Right cardiac atrium (tissue), 5 donors: ENCODE results near the gene TMEM80. TPM values are rescaled to one million over a fixed set of nuclear protein-coding genes. Genes with fewer than 3 reads are reported as not detected.
A peak's percentile ranks its signal among the peaks of the same experiment; 100 is the strongest.
"Not testable (repeated sequence)": the region's sequence is repeated elsewhere in the genome, so short reads cannot be mapped to it uniquely, and the experiment has no call there.

Source experiments
- ATAC-seq, 2 donors: fragments of 200-7000 bp; cut with Tn5 transposase; one replicate each; pipeline versions ENCODE4 v1.8.0 to v1.9.1; 2020; ENCODE audit warnings: moderate library complexity in 2 of 2, mild to moderate bottlenecking in 1 of 2
- DNase-seq, 3 donors: peaks; one replicate each; pipeline ENCODE4 v3.0.0-alpha.2; 2020
- H3K27ac ChIP-seq: one replicate; pipeline ENCODE4 v1.5.1; 2013; ENCODE audit warnings: mild to moderate bottlenecking, low read length, control low read depth, moderate library complexity
- H3K27me3 ChIP-seq: one replicate; pipeline ENCODE4 v1.6.1; 2013; ENCODE audit not compliant: control insufficient read depth, insufficient read depth
- H3K4me1 ChIP-seq: one replicate; pipeline ENCODE4 v1.6.1; 2013; ENCODE audit warnings: low read length; ENCODE audit not compliant: control insufficient read depth, insufficient read depth
- H3K4me3 ChIP-seq: one replicate; pipeline ENCODE4 v1.5.1; 2013; ENCODE audit warnings: low read length, control low read depth
- H3K9me3 ChIP-seq: one replicate; pipeline ENCODE4 v1.6.1; 2013; ENCODE audit warnings: low read length; ENCODE audit not compliant: control insufficient read depth
- WGBS: extraction: QIAGEN DNeasy Blood & Tissue Kit; methylation state at CpG from one replicate; pipeline ENCODE4 v1.1.7; 2013; 5-methylcytosine and 5-hydroxymethylcytosine counted together
- intact Hi-C, 4 donors: fragments of 100-400 bp; cut with DNase I; formaldehyde crosslinking; loops; one replicate each; pipeline versions ENCODE4 v1.11.0 to v1.14.0; 2022 to 2023
- polyA plus RNA-seq: library from polyadenylated mRNA; stranded (reverse); fragments of 200-250 nt; gene quantifications from one replicate; pipeline ENCODE4 v1.2.3, GENCODE V29; 2013
- total RNA-seq, 4 donors: library from RNA; stranded (reverse); fragmentation: NEBNext Ultra II Directional; extraction: Animal tissue kit (Norgen Biotek cat#: 25700); gene quantifications; one replicate each; pipeline ENCODE4 v1.2.1, GENCODE V29; 2021
- donor health status: healthy with polysubstance abuse.
- donor health status: DM: no; HTN: yes; CAD: no.
- donor health status: DM: no; HTN: no; CAD: no.
- donor health status: DM: no; HTN: yes; CAD: no; lungs with severe emphysema.
- donor health status: DM: yes; HTN: yes; CAD: no.

Gene TMEM80
- total and polyA plus RNA-seq, 5 donors, result 12.6 to 17.6 (median 15.2) TPM

DNA sequence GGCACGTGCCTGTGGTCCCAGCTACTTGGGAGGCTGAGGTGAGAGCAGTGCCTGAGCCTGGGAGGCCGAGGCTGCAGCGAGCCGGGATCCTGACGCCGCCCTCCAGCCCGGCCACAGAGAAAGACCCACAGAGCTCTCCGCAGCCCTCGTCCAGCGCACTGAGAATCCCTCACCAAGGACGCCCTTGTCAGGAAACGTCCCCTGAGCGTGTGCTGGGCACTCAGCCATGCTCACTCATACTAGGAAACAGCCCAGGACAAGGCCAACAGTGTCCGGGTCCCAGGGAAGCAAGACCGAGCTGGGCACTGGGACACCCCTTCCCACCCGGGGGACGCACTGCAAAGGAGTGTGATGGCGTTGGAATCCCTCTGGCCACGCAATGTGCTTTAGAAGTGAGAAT, 15.1 kb upstream of the TMEM80 start:
- Histone ChIP-seq H3K27ac (no peak overlapping the region), H3K27me3 (no peaks in the 10 kb centered on the region), H3K4me3 (no peak overlapping the region), H3K9me3 (no peaks in the 10 kb centered on the region), H3K4me1 (no peaks in the 10 kb centered on the region)
- WGBS, result 69% methylated on average over 19 of the region's 19 CpGs
- ATAC-seq, result peak; percentile 58 to 72
- peak in 1 of 3 donors; percentile 68 for DNase-seq
- intact Hi-C loops, result no loop called here

DNA sequence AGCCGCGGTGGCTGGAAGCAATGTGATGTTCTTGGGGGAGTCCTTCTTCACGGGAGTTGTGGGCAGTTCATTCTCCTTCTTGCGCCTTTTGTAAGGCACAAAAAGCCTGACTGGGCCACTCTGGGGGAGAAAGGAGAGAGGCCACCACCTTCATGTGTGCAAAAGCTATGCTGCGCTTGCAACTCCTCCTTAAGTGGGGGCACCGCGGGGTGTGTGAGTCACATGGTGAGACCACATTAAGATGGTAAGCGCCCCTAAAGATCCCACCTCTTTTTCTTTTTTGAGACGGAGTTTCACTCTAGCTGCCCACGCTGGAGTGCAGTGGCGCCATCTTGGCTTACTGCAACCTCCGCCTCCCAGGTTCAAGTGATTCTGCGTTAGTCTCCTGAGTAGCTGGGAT, 14.6 kb upstream of the TMEM80 start:
- no peaks in the 10 kb centered on the region for H3K27me3 ChIP-seq
- H3K9me3 ChIP-seq, result no peaks in the 10 kb centered on the region
- no peak overlapping the region for H3K4me3 ChIP-seq
- ATAC-seq (no peak), DNase-seq (peak in 1 of 3 donors; percentile 28)
- no peak overlapping the region for H3K27ac ChIP-seq
- no peaks in the 10 kb centered on the region for H3K4me1 ChIP-seq
- WGBS, result 92% methylated on average over 13 of the region's 13 CpGs
- intact Hi-C loops, result no loop called here

DNA sequence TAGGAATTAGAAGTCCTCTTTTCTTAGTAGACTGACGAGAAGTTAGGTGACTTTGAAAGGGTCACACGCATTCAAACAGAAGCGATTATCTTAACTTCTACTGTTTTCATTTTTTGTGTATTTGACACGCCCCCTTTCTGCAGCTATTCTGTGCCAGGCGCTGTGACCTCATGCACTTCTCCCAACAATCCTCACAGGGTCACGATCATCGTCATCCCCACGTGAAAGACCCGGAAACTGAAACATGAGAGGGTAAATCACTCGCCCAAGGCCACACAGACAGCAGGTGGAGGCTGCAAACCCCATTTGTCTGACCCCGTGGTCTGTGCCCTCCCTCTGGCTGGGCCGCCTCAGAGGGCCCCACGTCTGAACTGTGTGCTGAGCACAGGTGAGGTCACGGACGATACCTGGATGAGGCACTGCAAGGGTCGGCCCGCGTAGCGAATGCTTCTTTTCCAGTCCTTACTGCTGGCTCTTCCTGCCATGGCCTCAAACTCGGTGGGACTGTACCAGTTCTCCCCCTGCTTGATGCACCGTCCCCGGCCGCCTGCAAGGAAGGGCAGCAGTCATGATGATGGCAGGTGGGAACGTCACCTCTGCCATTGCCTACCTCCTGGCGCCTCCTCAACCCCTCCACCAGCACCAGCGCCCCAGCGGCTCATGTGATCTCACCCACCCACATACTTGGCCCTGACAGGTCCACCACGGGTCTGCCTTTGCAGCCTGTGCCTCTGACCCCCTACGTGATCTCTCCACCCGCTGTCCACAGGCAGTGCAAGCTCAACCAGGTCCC, 9.0 kb upstream of the TMEM80 start:
- no peak for ATAC-seq
- intact Hi-C loops, result no loop called here
- no peak overlapping the region for H3K4me3 ChIP-seq
- no peaks in the 10 kb centered on the region for H3K4me1 ChIP-seq
- WGBS, result 91% methylated on average over 30 of the region's 30 CpGs
- no peak overlapping the region for H3K27ac ChIP-seq
- no peaks in the 10 kb centered on the region for H3K9me3 ChIP-seq
- DNase-seq, result peak in 1 of 3 donors; percentile 43
- H3K27me3 ChIP-seq, result no peaks in the 10 kb centered on the region

DNA sequence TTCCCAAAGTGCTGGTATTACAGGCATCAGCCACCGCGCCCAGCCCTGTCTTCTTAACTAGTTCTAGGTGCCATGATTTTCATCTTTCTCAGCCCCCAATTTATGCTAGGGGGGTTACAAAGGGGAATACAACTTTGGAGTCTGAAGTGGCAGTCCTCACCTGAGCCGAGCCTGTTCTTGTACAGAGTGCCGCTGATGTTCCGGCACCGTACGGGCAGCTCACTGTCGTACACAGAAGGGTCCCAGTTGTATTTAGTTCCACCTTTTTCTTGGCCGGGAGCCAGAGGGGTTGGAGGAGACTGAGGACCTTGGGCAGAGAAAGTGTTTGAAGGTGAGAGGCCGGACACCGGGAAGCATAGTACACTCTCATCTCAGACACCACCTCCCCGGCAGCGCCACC, 7.9 kb upstream of the TMEM80 start:
- DNase-seq, result peak in 1 of 3 donors; percentile 37
- Histone ChIP-seq H3K27ac (no peak overlapping the region), H3K4me1 (no peaks in the 10 kb centered on the region), H3K27me3 (no peaks in the 10 kb centered on the region), H3K4me3 (no peak overlapping the region), H3K9me3 (no peaks in the 10 kb centered on the region)
- no peak for ATAC-seq
- intact Hi-C loops, result no loop called here
- 90% methylated on average over 13 of the region's 13 CpGs for WGBS

DNA sequence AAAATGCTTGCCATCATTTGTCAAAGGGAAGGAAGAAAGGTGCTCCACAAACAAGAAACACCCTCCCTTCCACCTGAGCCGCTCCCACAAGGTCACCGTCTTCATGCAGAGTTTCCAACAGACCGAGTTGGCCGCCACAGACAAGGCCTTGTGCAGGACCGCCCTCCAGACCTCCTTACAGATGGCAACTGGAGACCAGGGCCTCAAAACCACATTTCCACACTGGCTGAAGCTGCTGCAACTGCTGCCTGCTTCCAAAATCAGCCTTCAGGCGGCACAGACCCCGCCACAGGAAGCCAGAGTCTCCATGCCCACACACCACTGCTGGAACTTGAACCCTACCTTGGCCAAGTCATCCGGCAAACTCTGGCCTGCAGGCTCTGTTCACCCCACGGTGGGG, 6.9 kb upstream of the TMEM80 start:
- no peak overlapping the region for H3K4me3 ChIP-seq
- no peaks in the 10 kb centered on the region for H3K9me3 ChIP-seq
- H3K27ac ChIP-seq, result no peak overlapping the region
- no peaks in the 10 kb centered on the region for H3K4me1 ChIP-seq
- DNase-seq (no peak), ATAC-seq (no peak)
- intact Hi-C loops, result no loop called here
- WGBS, result 82% methylated on average over 9 of the region's 9 CpGs
- H3K27me3 ChIP-seq, result no peaks in the 10 kb centered on the region

DNA sequence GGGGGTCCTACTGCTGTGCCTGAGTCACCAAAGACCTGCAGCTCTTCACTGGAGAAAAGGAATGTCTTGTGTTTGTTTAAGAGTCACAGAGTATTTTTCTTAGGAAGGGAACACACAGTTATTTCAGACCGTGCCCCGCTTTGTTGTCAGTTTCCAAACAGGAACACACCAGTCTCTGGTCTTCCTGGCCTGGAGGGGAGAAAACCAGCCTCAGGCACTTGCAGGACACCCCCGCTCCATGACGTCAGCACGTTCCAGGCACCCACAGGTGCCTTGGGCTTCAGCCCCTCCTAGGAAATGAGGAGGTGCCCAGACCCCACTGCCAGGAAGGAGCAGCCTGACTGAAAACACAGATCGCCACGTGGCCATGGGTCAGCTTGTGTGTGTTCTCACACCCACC, 6.0 kb upstream of the TMEM80 start:
- H3K4me1 ChIP-seq, result peaks cover 6% of the 10 kb centered on the region
- no peak overlapping the region for H3K4me3 ChIP-seq
- no peaks in the 10 kb centered on the region for H3K27me3 ChIP-seq
- intact Hi-C loops, result no loop called here
- 84% methylated on average over 7 of the region's 7 CpGs for WGBS
- peak in 2 of 3 donors; percentile 40 to 66 for DNase-seq
- peak in 1 of 2 donors; percentile 34 for ATAC-seq
- H3K9me3 ChIP-seq, result no peaks in the 10 kb centered on the region
- H3K27ac ChIP-seq, result no peak overlapping the region

DNA sequence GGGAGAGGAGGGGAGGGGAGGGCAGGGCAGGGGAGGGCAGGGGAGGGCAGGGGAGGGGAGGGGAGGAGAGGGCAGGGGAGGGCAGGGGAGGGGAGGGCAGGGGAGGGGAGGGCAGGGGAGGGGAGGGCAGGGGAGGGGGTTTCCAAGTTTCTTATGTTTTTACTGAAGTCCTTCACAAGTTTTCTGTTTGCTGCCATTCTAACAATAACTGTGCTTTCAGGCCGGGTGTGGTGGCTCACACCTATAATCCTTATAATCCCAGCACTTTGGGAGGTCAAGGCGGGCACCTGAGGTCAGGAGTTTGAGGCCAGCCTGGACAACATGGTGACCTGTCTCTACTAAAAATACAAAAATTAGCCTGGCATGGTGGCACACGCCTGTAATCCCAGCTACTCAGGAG, 5.4 kb upstream of the TMEM80 start:
- ATAC-seq, H3K27ac ChIP-seq, H3K4me1 ChIP-seq, H3K9me3 ChIP-seq, intact Hi-C loops, DNase-seq, H3K4me3 ChIP-seq, H3K27me3 ChIP-seq: not testable (repeated sequence)
- 96% methylated on average over 3 of the region's 3 CpGs for WGBS

DNA sequence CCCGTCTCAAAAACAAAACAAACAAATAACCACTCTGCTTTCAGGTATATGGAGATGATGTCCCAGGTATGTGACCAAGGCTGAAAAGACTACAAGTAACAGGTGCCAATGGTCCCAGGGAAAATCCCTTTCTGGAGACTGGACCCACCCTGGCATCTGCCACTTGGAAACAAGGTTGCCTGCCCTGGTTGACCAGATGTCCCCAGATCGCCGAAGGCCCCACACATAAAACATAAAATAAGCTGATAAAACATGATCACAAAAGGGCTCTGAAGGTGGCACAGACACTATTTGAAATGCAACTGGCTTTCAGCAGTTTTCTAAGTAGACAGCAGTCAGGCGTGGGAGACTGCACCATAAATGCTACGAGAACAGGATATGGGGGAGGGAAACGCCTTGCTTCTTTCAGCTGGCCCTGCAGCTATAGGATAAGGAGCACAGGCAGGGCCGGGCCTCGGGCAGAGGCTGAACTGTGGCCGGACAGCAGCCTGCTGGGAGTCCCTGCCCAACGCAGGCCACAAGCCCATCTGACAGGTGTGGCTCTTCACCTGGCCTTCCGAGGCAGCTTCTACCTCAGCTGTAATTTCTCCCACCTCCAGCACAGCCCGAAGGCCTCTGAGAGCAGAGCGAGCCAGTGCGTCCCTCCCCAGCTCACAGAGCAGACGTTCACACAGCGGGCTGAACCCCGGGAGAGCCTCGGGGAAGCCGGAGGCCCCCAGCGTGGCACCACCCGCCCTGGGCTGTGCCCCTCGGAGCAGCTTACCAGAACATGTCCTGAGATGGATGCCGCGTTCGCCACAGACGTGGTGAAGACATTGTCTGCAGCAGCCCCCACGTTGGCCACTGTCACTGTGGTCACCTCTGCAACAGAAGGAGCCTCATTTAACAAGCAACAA, 4.6 kb upstream of the TMEM80 start:
- Histone ChIP-seq H3K27me3 (no peaks in the 10 kb centered on the region), H3K4me3 (no peak overlapping the region), H3K27ac (no peak overlapping the region), H3K4me1 (peaks cover 6% of the 10 kb centered on the region), H3K9me3 (no peaks in the 10 kb centered on the region)
- 75% methylated on average over 27 of the region's 27 CpGs for WGBS
- ATAC-seq (no peak), DNase-seq (peak in 1 of 3 donors; percentile 43)
- intact Hi-C loops, result no loop called here

DNA sequence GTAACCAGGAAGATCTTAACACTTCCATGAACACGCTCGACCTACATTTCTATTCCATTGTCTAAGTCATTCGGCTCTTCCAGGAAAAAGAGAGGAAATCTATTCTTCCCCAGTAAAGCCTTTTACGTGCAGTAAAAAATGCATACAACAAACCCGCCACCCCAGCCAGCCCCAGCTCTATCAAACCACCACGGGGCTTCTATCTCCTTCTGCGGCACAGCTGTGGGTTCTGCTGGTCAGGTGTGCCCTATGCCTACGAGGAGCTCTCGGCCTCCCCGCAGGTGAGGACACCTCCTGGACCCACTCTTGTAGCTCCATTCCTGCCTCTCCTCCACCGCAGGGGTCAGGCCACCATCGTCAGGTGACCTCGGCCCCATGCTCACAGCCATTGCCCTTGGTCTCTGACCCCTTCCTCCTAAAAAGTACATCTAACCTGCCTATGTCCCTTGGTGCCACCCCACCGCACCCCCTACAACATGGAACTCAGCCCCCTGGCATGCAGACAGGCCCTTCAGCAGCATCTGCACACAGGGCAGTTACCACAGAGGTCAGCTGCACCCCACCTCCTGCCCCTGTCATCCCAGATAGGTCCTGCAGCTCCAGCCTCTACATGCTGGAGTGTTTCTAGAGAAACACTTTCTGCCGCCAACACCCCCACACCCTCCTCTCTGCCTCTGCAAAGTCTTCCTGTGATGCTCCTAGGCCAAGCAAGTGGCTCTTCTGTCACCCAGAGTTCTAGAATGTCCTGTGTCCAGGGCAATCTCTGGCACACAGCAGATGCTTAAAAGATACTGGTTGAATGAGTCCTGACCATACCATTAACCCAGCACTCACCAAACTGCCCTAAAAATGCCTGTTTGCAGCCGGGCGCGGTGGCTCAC, 3.7 kb upstream of the TMEM80 start:
- Histone ChIP-seq H3K4me3 (no peak overlapping the region), H3K27ac (no peak overlapping the region), H3K9me3 (no peaks in the 10 kb centered on the region), H3K4me1 (peaks cover 6% of the 10 kb centered on the region), H3K27me3 (no peaks in the 10 kb centered on the region)
- DNase-seq (peak in 1 of 3 donors; percentile 44), ATAC-seq (no peak)
- intact Hi-C loops, result no loop called here
- WGBS, result 90% methylated on average over 18 of the region's 18 CpGs

DNA sequence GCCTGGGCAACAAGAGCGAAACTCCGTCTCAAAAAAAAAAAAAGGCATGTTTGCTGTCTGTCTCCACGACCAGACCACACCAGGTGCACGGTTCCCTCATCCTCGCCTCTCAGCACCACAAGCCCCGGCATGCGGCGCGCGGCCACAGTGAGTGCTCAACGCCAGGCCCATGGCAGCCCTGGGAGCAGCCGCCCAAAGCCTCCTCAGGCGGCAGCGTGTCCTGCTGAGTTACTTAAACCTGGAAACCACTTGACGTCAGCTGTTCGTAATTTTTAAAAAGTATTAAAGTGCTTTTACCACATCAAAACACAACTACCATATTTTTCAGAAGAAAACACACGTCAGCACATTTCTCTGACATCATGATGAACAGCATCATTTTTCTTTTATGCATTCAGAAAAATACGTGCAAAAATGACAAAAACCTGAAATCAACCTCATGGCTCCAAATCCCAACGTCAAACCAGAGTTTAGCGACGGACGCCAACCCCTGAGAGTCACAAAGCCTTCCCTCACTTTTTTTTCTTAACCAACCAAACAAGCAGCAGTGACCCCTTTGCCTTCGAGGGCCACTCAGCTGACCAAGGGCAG, 2.7 kb upstream of the TMEM80 start:
- WGBS, result 84% methylated on average over 23 of the region's 23 CpGs
- H3K4me3 ChIP-seq, result no peak overlapping the region
- intact Hi-C loops, result no loop called here
- H3K9me3 ChIP-seq, result no peaks in the 10 kb centered on the region
- DNase-seq, result peak in 1 of 3 donors; percentile 52
- no peaks in the 10 kb centered on the region for H3K27me3 ChIP-seq
- no peak overlapping the region for H3K27ac ChIP-seq
- H3K4me1 ChIP-seq, result peaks cover 6% of the 10 kb centered on the region
- ATAC-seq, result no peak
